Dermis blood vessel endothelial cell (primary cell): ENCODE measurements around the gene DYNC2LI1. TPM values are rescaled to one million over a fixed set of nuclear protein-coding genes. Genes with fewer than 3 reads are reported as not detected.

Experiments
- DNase-seq: peaks from one replicate; pipeline ENCODE4 v3.0.0; 2010
- total RNA-seq: library from RNA; depleted of rRNA; stranded (reverse); fragments of >200 nt; gene quantifications from 2 replicates; pipeline ENCODE4 v1.2.3, GENCODE V29; 2014

DYNC2LI1 gene
- total RNA-seq, 1 donor from 2014 or later = 11.2 TPM

- DNase-seq = no peak
These were observed 10.7 kb upstream of the DYNC2LI1 start for GRCh38 chr2:43763091-43763490.

- no peak for DNase-seq
These were observed 9.6 kb upstream of the DYNC2LI1 start for GRCh38 chr2:43764086-43764705.

- DNase-seq = no peak
These were observed 7.8 kb upstream of the DYNC2LI1 start for GRCh38 chr2:43766006-43766405.

- DNase-seq = no peak
These were observed 778 bp downstream of the DYNC2LI1 start for GRCh38 chr2:43774617-43775016.

- no peak for DNase-seq
These were observed 2.5 kb downstream of the DYNC2LI1 start for GRCh38 chr2:43776324-43776723.

- DNase-seq = no peak
These were observed 3.6 kb downstream of the DYNC2LI1 start for GRCh38 chr2:43777306-43777926.

GRCh38 chr2:43778233-43778632, 4.4 kb downstream of the DYNC2LI1 start:
- DNase-seq = no peak

GRCh38 chr2:43787895-43788294, 14.1 kb downstream of the DYNC2LI1 start:
- no peak for DNase-seq

- no peak for DNase-seq
These were observed 14.8 kb downstream of the DYNC2LI1 start for GRCh38 chr2:43788646-43789045.

- DNase-seq = no peak
These were observed 16.3 kb downstream of the DYNC2LI1 start for GRCh38 chr2:43790147-43790546.

- DNase-seq = no peak
These were observed 17.4 kb downstream of the DYNC2LI1 start for GRCh38 chr2:43791035-43791765.

- no peak for DNase-seq
These were observed 18.8 kb downstream of the DYNC2LI1 start for GRCh38 chr2:43792653-43793052.

- DNase-seq = no peak
These were observed 21.1 kb downstream of the DYNC2LI1 start for GRCh38 chr2:43794956-43795355.

- no peak for DNase-seq
These were observed 22.4 kb downstream of the DYNC2LI1 start for GRCh38 chr2:43796206-43796605.

- DNase-seq = peak; percentile 5
These were observed 24.5 kb downstream of the DYNC2LI1 start for GRCh38 chr2:43798300-43798699.

- no peak for DNase-seq
These were observed 27.1 kb downstream of the DYNC2LI1 start for GRCh38 chr2:43800894-43801293.

- no peak for DNase-seq
These were observed 28.3 kb downstream of the DYNC2LI1 start for GRCh38 chr2:43802135-43802534.

- DNase-seq = no peak
These were observed 29.3 kb downstream of the DYNC2LI1 start for GRCh38 chr2:43803113-43803512.

GRCh38 chr2:43806719-43807031, 32.8 kb downstream of the DYNC2LI1 start:
- DNase-seq = no peak

GRCh38 chr2:43810452-43810851, 36.6 kb downstream of the DYNC2LI1 start:
- no peak for DNase-seq

GRCh38 chr2:43810888-43811287, 37.0 kb downstream of the DYNC2LI1 start:
- DNase-seq = no peak

- no peak for DNase-seq
These were observed 38.2 kb downstream of the DYNC2LI1 start for GRCh38 chr2:43812006-43812405.

- no peak for DNase-seq
These were observed 39.1 kb downstream of the DYNC2LI1 start for GRCh38 chr2:43812947-43813346.

GRCh38 chr2:43814711-43815110, 40.9 kb downstream of the DYNC2LI1 start:
- no peak for DNase-seq
